Measurements from ENCODE around the gene C16orf96. TPM values are rescaled to one million over a fixed set of nuclear protein-coding genes. Genes with fewer than 3 reads are reported as not detected.

C16orf96 gene
- total RNA-seq, 4 donors from 2014 or later = 0.40 TPM; not detected in 3

GRCh38 chr16:4637501-4638166 lies 81.5 kb downstream of the C16orf96 start:
- TF ChIP-seq POLR2AphosphoS5 (IDR thresholded peaks at IDR 0.05) (no peak), POLR2A (IDR thresholded peaks at IDR 0.05) (no peak), EP300 (IDR thresholded peaks at IDR 0.05) (no peak)
- TF ChIP-seq, protein P1, sequence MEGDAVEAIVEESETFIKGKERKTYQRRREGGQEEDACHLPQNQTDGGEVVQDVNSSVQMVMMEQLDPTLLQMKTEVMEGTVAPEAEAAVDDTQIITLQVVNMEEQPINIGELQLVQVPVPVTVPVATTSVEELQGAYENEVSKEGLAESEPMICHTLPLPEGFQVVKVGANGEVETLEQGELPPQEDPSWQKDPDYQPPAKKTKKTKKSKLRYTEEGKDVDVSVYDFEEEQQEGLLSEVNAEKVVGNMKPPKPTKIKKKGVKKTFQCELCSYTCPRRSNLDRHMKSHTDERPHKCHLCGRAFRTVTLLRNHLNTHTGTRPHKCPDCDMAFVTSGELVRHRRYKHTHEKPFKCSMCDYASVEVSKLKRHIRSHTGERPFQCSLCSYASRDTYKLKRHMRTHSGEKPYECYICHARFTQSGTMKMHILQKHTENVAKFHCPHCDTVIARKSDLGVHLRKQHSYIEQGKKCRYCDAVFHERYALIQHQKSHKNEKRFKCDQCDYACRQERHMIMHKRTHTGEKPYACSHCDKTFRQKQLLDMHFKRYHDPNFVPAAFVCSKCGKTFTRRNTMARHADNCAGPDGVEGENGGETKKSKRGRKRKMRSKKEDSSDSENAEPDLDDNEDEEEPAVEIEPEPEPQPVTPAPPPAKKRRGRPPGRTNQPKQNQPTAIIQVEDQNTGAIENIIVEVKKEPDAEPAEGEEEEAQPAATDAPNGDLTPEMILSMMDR (IDR thresholded peaks at IDR 0.05) = no peak
- Histone ChIP-seq H3K9me3 (no peaks in the 10 kb centered on the region), H3K36me3 (peaks cover 0 to 24% of the 10 kb centered on the region in 2 donors), H3K4me3 (no peak overlapping the region), H3K4me1 (peaks cover 0 to 44% (median 0%) of the 10 kb centered on the region in 3 donors), H3K27ac (no peak overlapping the region), H3K27me3 (no peaks in the 10 kb centered on the region)
- 63 to 67% methylated on average over 3 to 12 of the region's 21 CpGs for WGBS, 2 donors (ENCODE audit: low coverage in 1 of 2)
- ATAC-seq = no peak

- H3K27ac ChIP-seq = no peak overlapping the region
- no peak for ATAC-seq
- no peak overlapping the region for H3K4me3 ChIP-seq
- H3K9me3 ChIP-seq = no peaks in the 10 kb centered on the region
- H3K36me3 ChIP-seq = peaks cover 0 to 13% of the 10 kb centered on the region in 2 donors
- peaks cover 0 to 44% (median 0%) of the 10 kb centered on the region in 3 donors for H3K4me1 ChIP-seq
- H3K27me3 ChIP-seq = no peaks in the 10 kb centered on the region
- no peak for TF ChIP-seq POLR2AphosphoS5 (IDR thresholded peaks at IDR 0.05)
- no peak for TF ChIP-seq EP300 (IDR thresholded peaks at IDR 0.05)
- TF ChIP-seq, protein P1 (IDR thresholded peaks at IDR 0.05) = no peak
- TF ChIP-seq POLR2A (IDR thresholded peaks at IDR 0.05) = no peak
- WGBS, 2 donors (ENCODE audit: low coverage in 1 of 2) = 95% methylated on average over 4 of the region's 27 CpGs; no CpG with 5 or more reads in 1 of the 2 donors
Observed at GRCh38 chr16:4639899-4640509, 83.9 kb downstream of the C16orf96 start.

DNA sequence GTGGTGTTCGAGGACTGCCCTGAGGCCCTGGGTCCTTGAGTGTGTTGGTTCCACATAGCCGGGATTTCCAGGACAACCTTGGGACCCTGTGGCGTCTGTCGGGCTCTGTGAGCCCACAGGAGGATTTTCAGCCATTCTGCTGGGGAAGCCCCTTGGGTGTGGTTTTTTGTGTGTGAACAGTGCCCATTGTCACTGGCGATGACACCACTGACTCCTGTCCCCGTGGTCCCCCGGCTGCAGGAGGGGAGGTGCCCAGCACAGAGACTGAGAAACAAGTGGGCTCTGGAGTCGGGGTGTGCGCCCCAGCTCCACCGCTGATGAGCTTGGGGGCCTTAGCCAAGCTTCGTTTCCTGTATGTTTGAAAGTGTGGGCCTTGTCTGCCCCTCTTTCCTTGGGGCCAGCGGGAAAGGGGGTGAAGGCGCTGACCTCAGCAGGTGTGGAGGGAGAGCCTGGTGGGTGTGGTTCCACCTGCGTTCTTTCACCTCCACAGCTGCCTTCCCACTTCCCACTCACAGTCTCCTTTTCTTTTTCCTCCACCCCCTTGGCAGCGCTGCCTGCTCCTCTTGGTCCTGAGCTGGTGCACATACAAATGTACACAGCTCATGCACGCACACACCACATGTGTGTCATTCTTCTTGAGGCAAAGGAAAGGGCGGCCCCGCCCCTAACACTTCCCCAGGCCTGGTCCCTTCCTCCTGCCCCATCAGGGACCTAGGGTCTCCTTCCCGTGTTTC lies 84.6 kb downstream of the C16orf96 start:
- no peak overlapping the region for H3K27ac ChIP-seq
- H3K27me3 ChIP-seq = no peaks in the 10 kb centered on the region
- no peaks in the 10 kb centered on the region for H3K9me3 ChIP-seq
- peaks cover 0 to 17% of the 10 kb centered on the region in 2 donors for H3K36me3 ChIP-seq
- WGBS, 2 donors (ENCODE audit: low coverage in 1 of 2) = 69 to 91% methylated on average over 6 to 10 of the region's 19 CpGs
- peaks cover 0 to 44% (median 0%) of the 10 kb centered on the region in 3 donors for H3K4me1 ChIP-seq
- no peak for TF ChIP-seq EP300 (IDR thresholded peaks at IDR 0.05)
- TF ChIP-seq, protein P1 (IDR thresholded peaks at IDR 0.05) = no peak
- no peak for TF ChIP-seq POLR2A (IDR thresholded peaks at IDR 0.05)
- no peak for TF ChIP-seq POLR2AphosphoS5 (IDR thresholded peaks at IDR 0.05)
- no peak overlapping the region for H3K4me3 ChIP-seq
- ATAC-seq = no peak

DNA sequence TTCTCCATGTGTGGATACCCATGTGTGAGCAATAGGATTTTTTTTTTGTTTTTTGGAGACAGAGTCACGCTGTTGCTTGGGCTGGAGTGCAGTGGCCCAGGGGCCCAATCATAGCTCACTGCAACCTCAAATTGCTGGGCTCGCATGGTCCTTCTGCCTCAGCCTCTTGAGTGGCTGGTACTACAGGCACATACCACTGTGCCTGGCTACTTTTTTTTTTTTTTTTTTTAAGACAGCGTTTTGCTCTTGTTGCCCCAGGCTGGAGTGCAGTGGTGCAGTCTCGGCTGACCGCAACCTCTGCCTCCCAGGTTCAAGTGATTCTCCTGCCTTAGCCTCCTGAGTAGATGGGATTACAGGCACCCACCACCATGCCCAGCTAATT lies 85.2 kb downstream of the C16orf96 start:
- ATAC-seq = no peak
- 70 to 83% methylated on average over 1 to 2 of the region's 5 CpGs for WGBS, 2 donors (ENCODE audit: low coverage in 1 of 2)
- Histone ChIP-seq H3K9me3 (no peaks in the 10 kb centered on the region), H3K27ac (no peak overlapping the region), H3K36me3 (peaks cover 0 to 12% of the 10 kb centered on the region in 2 donors), H3K4me1 (peaks cover 0 to 41% (median 0%) of the 10 kb centered on the region in 3 donors), H3K4me3 (no peak overlapping the region), H3K27me3 (no peaks in the 10 kb centered on the region)
- TF ChIP-seq, protein P1 (IDR thresholded peaks at IDR 0.05) = no peak
- TF ChIP-seq POLR2A (IDR thresholded peaks at IDR 0.05) = no peak
- TF ChIP-seq POLR2AphosphoS5 (IDR thresholded peaks at IDR 0.05) = no peak
- no peak for TF ChIP-seq EP300 (IDR thresholded peaks at IDR 0.05)

Measured in gastroesophageal sphincter (tissue), 4 donors.